ENCODE results near the gene CTNNA2. TPM values are rescaled to one million over a fixed set of nuclear protein-coding genes. Genes with fewer than 3 reads are reported as not detected.

The CTNNA2 gene
- total and polyA plus RNA-seq, 4 donors = 0.01 to 0.37 TPM; not detected in 2

DNA sequence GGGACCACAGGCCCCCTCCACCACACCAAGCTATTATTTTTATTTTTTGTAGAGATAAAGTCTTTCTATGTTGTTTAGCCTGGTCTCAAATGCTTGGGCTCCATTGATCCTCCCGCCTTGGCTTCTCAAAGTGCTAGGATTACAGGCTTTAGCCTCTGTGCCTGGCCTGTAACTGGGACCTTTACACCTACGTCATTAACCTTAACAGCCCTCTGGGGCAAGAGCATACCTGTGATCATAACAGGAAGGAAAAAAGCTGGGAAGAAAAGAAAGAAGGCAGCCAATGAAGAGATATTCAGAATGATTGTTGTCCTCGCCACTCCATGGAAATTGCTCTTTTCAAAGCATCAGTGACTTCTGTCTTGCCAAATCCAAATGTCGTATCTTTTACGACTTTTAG is 453.5 kb downstream of the CTNNA2 start:
- TF ChIP-seq CTCF (IDR thresholded peaks at IDR 0.05; ENCODE audit: control extremely low read depth, extremely low read depth) = no peak
- Histone ChIP-seq H3K4me1 (ENCODE audit: control insufficient read depth in 5 of 5, insufficient read depth in 5 of 5, low read length in 5 of 5) (no peaks in the 10 kb centered on the region), H3K4me3 (no peak overlapping the region), H3K36me3 (ENCODE audit: control insufficient read depth in 4 of 4, insufficient read depth in 4 of 4, low read length in 4 of 4) (no peaks in the 10 kb centered on the region), H3K27ac (ENCODE audit: low read depth in 1 of 2, low read length in 1 of 2) (no peak overlapping the region), H3K27me3 (ENCODE audit: control insufficient read depth in 3 of 3, insufficient read depth in 3 of 3, low read length in 2 of 3) (no peaks in the 10 kb centered on the region), H3K9me3 (ENCODE audit: control insufficient read depth in 4 of 4, insufficient read depth in 3 of 4, low read length in 3 of 4) (no peaks in the 10 kb centered on the region), H3K9ac (ENCODE audit: insufficient read depth in 1 of 2, low read length in 2 of 2) (no peak overlapping the region)
- DNase-seq = no peak
- ATAC-seq (ENCODE audit: insufficient read depth, low FRiP score) = no peak
- WGBS, 2 donors = 87 to 89% methylated on average over 5 of the region's 5 CpGs

- Histone ChIP-seq H3K9ac (ENCODE audit: insufficient read depth in 1 of 2, low read length in 2 of 2) (no peak overlapping the region), H3K9me3 (ENCODE audit: control insufficient read depth in 4 of 4, insufficient read depth in 3 of 4, low read length in 3 of 4) (no peaks in the 10 kb centered on the region), H3K27me3 (ENCODE audit: control insufficient read depth in 3 of 3, insufficient read depth in 3 of 3, low read length in 2 of 3) (no peaks in the 10 kb centered on the region), H3K4me3 (no peak overlapping the region), H3K27ac (ENCODE audit: low read depth in 1 of 2, low read length in 1 of 2) (no peak overlapping the region), H3K36me3 (ENCODE audit: control insufficient read depth in 4 of 4, insufficient read depth in 4 of 4, low read length in 4 of 4) (no peaks in the 10 kb centered on the region), H3K4me1 (ENCODE audit: control insufficient read depth in 5 of 5, insufficient read depth in 5 of 5, low read length in 5 of 5) (no peaks in the 10 kb centered on the region)
- no peak for DNase-seq
- ATAC-seq (ENCODE audit: insufficient read depth, low FRiP score) = no peak
- WGBS, 2 donors = 76 to 81% methylated on average over 6 of the region's 6 CpGs
- no peak for TF ChIP-seq CTCF (IDR thresholded peaks at IDR 0.05; ENCODE audit: control extremely low read depth, extremely low read depth)
Observed at GRCh38 chr2:79966882-79967281, 454.0 kb downstream of the CTNNA2 start.

DNA sequence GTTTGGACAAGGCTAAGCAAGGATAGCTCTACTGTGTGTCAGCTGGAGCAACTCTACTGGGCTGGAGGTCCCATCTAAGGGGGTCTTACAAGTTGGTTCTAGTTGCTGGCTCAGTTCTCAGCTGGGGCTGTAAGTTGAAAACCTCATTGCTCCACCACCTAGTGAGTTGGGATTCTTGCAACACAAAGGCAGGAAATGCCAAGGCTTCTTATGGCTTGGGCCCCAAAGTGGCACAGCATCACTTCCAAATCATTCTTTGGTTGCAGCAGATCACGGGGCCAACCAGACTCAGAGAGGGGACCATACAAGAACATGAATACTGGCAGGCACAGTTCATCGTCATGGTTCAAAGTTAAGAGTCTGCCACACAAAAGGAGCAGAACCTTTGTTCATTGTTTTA is 459.0 kb downstream of the CTNNA2 start:
- no peak overlapping the region for H3K9ac ChIP-seq (ENCODE audit: insufficient read depth in 1 of 2, low read length in 2 of 2)
- TF ChIP-seq CTCF (IDR thresholded peaks at IDR 0.05; ENCODE audit: control extremely low read depth, extremely low read depth) = no peak
- H3K9me3 ChIP-seq (ENCODE audit: control insufficient read depth in 4 of 4, insufficient read depth in 3 of 4, low read length in 3 of 4) = no peaks in the 10 kb centered on the region
- DNase-seq = peak in 1 of 3 donors; percentile 25
- ATAC-seq (ENCODE audit: insufficient read depth, low FRiP score) = no peak
- H3K36me3 ChIP-seq (ENCODE audit: control insufficient read depth in 4 of 4, insufficient read depth in 4 of 4, low read length in 4 of 4) = no peaks in the 10 kb centered on the region
- 65% methylated on average over 2 of the region's 2 CpGs for WGBS, 2 donors
- no peak overlapping the region for H3K4me3 ChIP-seq
- H3K4me1 ChIP-seq (ENCODE audit: control insufficient read depth in 5 of 5, insufficient read depth in 5 of 5, low read length in 5 of 5) = no peaks in the 10 kb centered on the region
- no peak overlapping the region for H3K27ac ChIP-seq (ENCODE audit: low read depth in 1 of 2, low read length in 1 of 2)
- H3K27me3 ChIP-seq (ENCODE audit: control insufficient read depth in 3 of 3, insufficient read depth in 3 of 3, low read length in 2 of 3) = no peaks in the 10 kb centered on the region

- no peaks in the 10 kb centered on the region for H3K27me3 ChIP-seq (ENCODE audit: control insufficient read depth in 3 of 3, insufficient read depth in 3 of 3, low read length in 2 of 3)
- no peaks in the 10 kb centered on the region for H3K36me3 ChIP-seq (ENCODE audit: control insufficient read depth in 4 of 4, insufficient read depth in 4 of 4, low read length in 4 of 4)
- TF ChIP-seq CTCF (IDR thresholded peaks at IDR 0.05; ENCODE audit: control extremely low read depth, extremely low read depth) = no peak
- no peaks in the 10 kb centered on the region for H3K4me1 ChIP-seq (ENCODE audit: control insufficient read depth in 5 of 5, insufficient read depth in 5 of 5, low read length in 5 of 5)
- H3K9ac ChIP-seq (ENCODE audit: insufficient read depth in 1 of 2, low read length in 2 of 2) = no peak overlapping the region
- DNase-seq (no peak), ATAC-seq (ENCODE audit: insufficient read depth, low FRiP score) (no peak)
- H3K4me3 ChIP-seq = no peak overlapping the region
- H3K27ac ChIP-seq (ENCODE audit: low read depth in 1 of 2, low read length in 1 of 2) = no peak overlapping the region
- 76 to 84% methylated on average over 4 of the region's 4 CpGs for WGBS, 2 donors
- H3K9me3 ChIP-seq (ENCODE audit: control insufficient read depth in 4 of 4, insufficient read depth in 3 of 4, low read length in 3 of 4) = no peaks in the 10 kb centered on the region
Observed at GRCh38 chr2:79972661-79973060, 459.8 kb downstream of the CTNNA2 start.
